ENCODE results near the gene NFU1. TPM values are rescaled to one million over a fixed set of nuclear protein-coding genes. Genes with fewer than 3 reads are reported as not detected.

Gene NFU1
- total and polyA plus RNA-seq, 8 donors = 36.2 to 51.6 (median 45.0) TPM

- no peak for TF ChIP-seq CTCF (IDR thresholded peaks at IDR 0.05)
- no peak overlapping the region for H3K27ac ChIP-seq
- H3K9me3 ChIP-seq = no peaks in the 10 kb centered on the region
- ATAC-seq (no peak), DNase-seq (no peak)
- no peaks in the 10 kb centered on the region for H3K27me3 ChIP-seq
- H3K4me3 ChIP-seq = no peak overlapping the region
- peaks cover 0 to 24% of the 10 kb centered on the region in 2 donors for H3K36me3 ChIP-seq
- intact Hi-C loops (cut with DNase I) = no loop called here
- no peaks in the 10 kb centered on the region for H3K4me1 ChIP-seq
Measured at GRCh38 chr2:69469784-69470183, 32.5 kb upstream of the NFU1 start.

- ATAC-seq (no peak), DNase-seq (peak in 1 of 4 donors; percentile 27)
- Histone ChIP-seq H3K27me3 (no peaks in the 10 kb centered on the region), H3K36me3 (peaks cover 0 to 20% of the 10 kb centered on the region in 2 donors), H3K4me1 (no peaks in the 10 kb centered on the region), H3K4me3 (no peak overlapping the region), H3K9me3 (no peaks in the 10 kb centered on the region), H3K27ac (no peak overlapping the region)
- intact Hi-C loops (cut with DNase I) = no loop called here
- TF ChIP-seq CTCF (IDR thresholded peaks at IDR 0.05) = no peak
Measured at GRCh38 chr2:69469375-69469774, 32.1 kb upstream of the NFU1 start.

GRCh38 chr2:69466728-69467127 is 29.5 kb upstream of the NFU1 start:
- Histone ChIP-seq H3K27ac (no peak overlapping the region), H3K36me3 (peaks cover 0 to 19% of the 10 kb centered on the region in 2 donors), H3K4me1 (no peaks in the 10 kb centered on the region), H3K9me3 (no peaks in the 10 kb centered on the region), H3K4me3 (no peak overlapping the region), H3K27me3 (no peaks in the 10 kb centered on the region)
- ATAC-seq (no peak), DNase-seq (no peak)
- TF ChIP-seq CTCF (IDR thresholded peaks at IDR 0.05) = no peak
- intact Hi-C loops (cut with DNase I) = no loop called here

- TF ChIP-seq CTCF (IDR thresholded peaks at IDR 0.05) = no peak
- intact Hi-C loops (cut with DNase I) = no loop called here
- Histone ChIP-seq H3K27me3 (no peaks in the 10 kb centered on the region), H3K9me3 (no peaks in the 10 kb centered on the region), H3K4me3 (no peak overlapping the region), H3K27ac (no peak overlapping the region), H3K36me3 (peaks cover 0 to 22% of the 10 kb centered on the region in 2 donors), H3K4me1 (no peaks in the 10 kb centered on the region)
- ATAC-seq (no peak), DNase-seq (no peak)
Measured at GRCh38 chr2:69465513-69466456, 28.6 kb upstream of the NFU1 start.

GRCh38 chr2:69464575-69464974 is 27.3 kb upstream of the NFU1 start:
- H3K36me3 ChIP-seq = peaks cover 0 to 22% of the 10 kb centered on the region in 2 donors
- no peaks in the 10 kb centered on the region for H3K4me1 ChIP-seq
- H3K9me3 ChIP-seq = no peaks in the 10 kb centered on the region
- no peak overlapping the region for H3K4me3 ChIP-seq
- DNase-seq = no peak
- no peak overlapping the region for H3K27ac ChIP-seq
- intact Hi-C loops (cut with DNase I) = no loop called here
- ATAC-seq = no peak
- no peak for TF ChIP-seq CTCF (IDR thresholded peaks at IDR 0.05)
- no peaks in the 10 kb centered on the region for H3K27me3 ChIP-seq
